Stomach smooth muscle (tissue), 2 donors: Measurements from ENCODE around the gene C10orf95.

ENCODE experiments used
- H3K27ac ChIP-seq: one replicate; pipeline ENCODE4 v1.7.0; 2013; ENCODE audit warnings: mild to moderate bottlenecking, low read length, inconsistent platforms
- H3K27me3 ChIP-seq, 2 donors: one replicate each; pipeline ENCODE4 v1.7.0; 2013; ENCODE audit warnings: low read length in 2 of 2; ENCODE audit not compliant: insufficient read depth in 2 of 2, control insufficient read depth in 1 of 2
- H3K36me3 ChIP-seq, 2 donors: one replicate each; pipeline ENCODE4 v1.7.0; 2013; ENCODE audit warnings: low read length in 2 of 2; ENCODE audit not compliant: control insufficient read depth in 2 of 2, insufficient read depth in 2 of 2
- H3K4me1 ChIP-seq: one replicate; pipeline ENCODE4 v1.7.0; 2013; ENCODE audit warnings: low read length; ENCODE audit not compliant: control insufficient read depth, insufficient read depth
- H3K4me3 ChIP-seq, 2 donors: one replicate each; pipeline ENCODE4 v1.7.0; 2013; ENCODE audit warnings: low read length in 2 of 2
- H3K9ac ChIP-seq, 2 donors: one replicate each; pipeline ENCODE4 v1.7.0; 2013; ENCODE audit warnings: low read length in 2 of 2, mild to moderate bottlenecking in 1 of 2
- H3K9me3 ChIP-seq, 2 donors: one replicate each; pipeline ENCODE4 v1.7.0; 2013; ENCODE audit warnings: low read length in 2 of 2; ENCODE audit not compliant: control insufficient read depth in 2 of 2
- donor health status: healthy.
- donor health status: Pancreatic carcinoma.

Gene C10orf95

DNA sequence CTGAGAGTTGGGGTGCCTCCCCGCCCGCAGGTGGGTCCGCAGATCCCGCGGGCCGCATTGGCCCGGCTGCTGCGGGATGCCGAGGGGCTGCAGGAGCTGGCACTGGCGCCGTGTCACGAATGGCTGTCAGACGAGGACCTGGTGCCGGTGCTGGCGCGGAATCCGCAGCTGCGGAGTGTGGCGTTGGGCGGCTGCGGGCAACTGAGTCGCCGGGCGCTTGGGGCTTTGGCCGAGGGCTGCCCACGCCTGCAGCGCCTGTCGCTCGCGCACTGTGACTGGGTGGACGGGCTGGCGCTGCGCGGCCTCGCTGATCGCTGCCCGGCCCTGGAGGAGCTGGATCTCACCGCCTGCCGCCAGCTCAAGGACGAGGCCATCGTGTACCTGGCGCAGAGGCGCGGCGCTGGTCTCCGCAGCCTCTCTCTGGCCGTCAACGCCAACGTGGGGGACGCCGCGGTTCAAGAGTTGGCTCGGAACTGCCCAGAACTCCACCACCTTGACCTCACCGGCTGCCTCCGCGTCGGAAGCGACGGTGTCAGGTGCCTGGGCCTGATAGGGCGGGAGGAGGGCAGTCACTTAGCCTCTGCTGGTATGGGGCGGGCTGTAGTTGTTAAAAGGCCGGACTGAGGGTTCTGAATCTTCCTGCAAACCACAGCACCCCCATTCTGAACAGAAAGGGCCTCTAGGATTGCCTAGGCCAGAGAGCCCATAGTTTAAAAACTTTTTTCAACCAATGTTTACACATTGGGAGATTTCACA is 29.4 kb downstream of the C10orf95 start:
- H3K27ac ChIP-seq: peak overlapping the region; percentile 95
- no peaks in the 10 kb centered on the region for H3K9me3 ChIP-seq
- H3K27me3 ChIP-seq: peaks cover 8 to 10% of the 10 kb centered on the region in 2 donors
- peak overlapping the region; percentile 77 to 98 for H3K9ac ChIP-seq
- H3K4me1 ChIP-seq: peaks cover 40% of the 10 kb centered on the region
- peak overlapping the region; percentile 90 to 91 for H3K4me3 ChIP-seq
- H3K36me3 ChIP-seq: peaks cover 7 to 12% of the 10 kb centered on the region in 2 donors

DNA sequence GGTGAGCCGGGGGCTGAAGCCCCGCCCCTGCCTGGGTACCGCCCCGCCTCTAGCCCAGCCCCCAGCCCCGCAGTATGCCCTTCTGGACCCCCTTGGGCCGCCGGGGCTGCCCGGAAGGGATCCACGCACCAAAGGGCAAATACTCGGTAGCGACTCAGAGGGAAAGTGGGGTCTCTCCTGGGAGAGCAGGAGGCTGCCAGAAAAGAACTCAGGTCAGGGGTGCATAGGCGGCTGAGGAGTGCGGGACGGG is 29.9 kb downstream of the C10orf95 start:
- H3K9ac ChIP-seq: peak overlapping the region; percentile 77 to 98
- peaks cover 40% of the 10 kb centered on the region for H3K4me1 ChIP-seq
- H3K4me3 ChIP-seq: peak overlapping the region; percentile 90 to 91

DNA sequence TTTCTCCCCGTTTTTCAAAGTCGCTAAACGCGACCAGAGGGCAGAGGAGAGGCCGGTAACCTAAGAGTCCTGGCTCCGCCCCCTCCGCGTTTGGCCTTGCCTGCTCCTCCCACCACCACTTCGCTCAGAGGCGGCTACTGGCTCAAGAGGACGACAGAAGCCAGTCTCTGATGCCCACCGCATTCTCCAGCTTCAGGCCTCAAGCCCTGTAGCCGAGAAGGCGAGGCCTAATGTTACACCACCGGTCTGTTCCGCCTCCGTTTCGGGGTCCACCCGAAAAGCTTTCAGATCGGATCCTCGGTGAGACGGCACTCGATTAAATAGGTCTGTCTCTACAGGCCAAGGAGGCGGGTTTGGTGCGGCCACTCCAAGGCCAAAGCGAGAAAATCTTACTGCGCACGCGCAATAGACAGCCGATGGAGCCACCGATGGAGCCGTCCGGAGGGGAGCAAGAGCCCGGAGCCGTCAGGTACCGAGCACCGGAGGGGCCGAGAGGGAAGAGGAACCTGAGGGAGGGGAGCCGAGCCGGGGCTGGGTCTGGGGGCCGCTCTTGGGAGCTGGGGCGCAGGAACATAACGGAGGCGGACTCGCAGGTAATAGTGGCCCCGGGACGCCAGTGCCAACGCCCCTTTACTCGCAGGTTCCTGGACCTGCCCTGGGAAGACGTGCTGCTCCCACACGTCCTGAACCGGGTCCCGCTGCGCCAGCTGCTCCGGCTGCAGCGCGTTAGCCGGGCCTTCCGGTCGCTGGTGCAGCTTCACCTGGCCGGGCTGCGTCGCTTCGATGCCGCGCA is 30.4 kb downstream of the C10orf95 start, which contains the start of gene FBXL15:
Gene FBXL15 (plus strand): TSS at position 123 of the 793 bp plus-strand sequence. CDS start 294 bp downstream, at position 417.
- peak within 1 kb of the TSS; percentile 95 for H3K27ac ChIP-seq
- peak within 1 kb of the TSS; percentile 90 to 91 for H3K4me3 ChIP-seq
- H3K9ac ChIP-seq: peak within 1 kb of the TSS; percentile 77 to 98
- H3K4me1 ChIP-seq: peaks cover 40% of the 10 kb centered on the region
- peaks cover 7 to 12% of the 10 kb centered on the region in 2 donors for H3K36me3 ChIP-seq
- no peaks in the 10 kb centered on the region for H3K9me3 ChIP-seq
- peaks cover 15 to 18% of the 10 kb centered on the region in 2 donors for H3K27me3 ChIP-seq

More for the DNA sequence above, 29.9 kb downstream of the C10orf95 start:
- Histone ChIP-seq H3K27ac (peak overlapping the region; percentile 95), H3K9me3 (no peaks in the 10 kb centered on the region), H3K36me3 (peaks cover 7 to 12% of the 10 kb centered on the region in 2 donors), H3K27me3 (peaks cover 10 to 13% of the 10 kb centered on the region in 2 donors)

DNA sequence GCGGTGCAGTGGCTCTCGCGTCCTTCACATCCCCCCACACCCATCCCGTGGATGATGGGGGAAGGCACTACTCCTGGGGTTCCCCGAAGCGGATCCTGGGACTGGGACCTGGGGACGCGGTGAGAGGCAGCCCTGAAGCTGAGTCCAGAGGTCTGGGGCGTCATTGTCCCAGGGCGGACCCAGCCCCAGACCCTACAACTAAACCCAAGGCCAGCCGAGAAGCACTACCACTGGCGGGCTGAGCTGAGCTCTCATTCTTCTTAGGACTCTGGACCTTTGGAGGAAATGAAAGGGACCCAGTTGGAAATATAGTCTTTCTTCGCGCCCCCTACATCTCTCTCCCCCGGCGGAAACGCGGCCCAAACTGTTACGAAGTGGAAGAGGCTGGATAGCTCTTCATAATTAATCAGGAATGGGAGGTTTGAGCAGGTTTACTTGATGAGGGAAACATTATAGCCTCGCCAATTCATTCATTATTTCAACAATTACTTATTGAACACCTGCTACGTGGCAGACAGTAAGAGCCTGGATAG is 31.1 kb downstream of the C10orf95 start:
- Histone ChIP-seq H3K9ac (peak overlapping the region; percentile 77 to 98), H3K4me3 (peak overlapping the region; percentile 90 to 91), H3K9me3 (no peaks in the 10 kb centered on the region), H3K27ac (peak overlapping the region; percentile 95), H3K4me1 (peaks cover 40% of the 10 kb centered on the region), H3K27me3 (peaks cover 18 to 20% of the 10 kb centered on the region in 2 donors), H3K36me3 (peaks cover 7 to 12% of the 10 kb centered on the region in 2 donors)

DNA sequence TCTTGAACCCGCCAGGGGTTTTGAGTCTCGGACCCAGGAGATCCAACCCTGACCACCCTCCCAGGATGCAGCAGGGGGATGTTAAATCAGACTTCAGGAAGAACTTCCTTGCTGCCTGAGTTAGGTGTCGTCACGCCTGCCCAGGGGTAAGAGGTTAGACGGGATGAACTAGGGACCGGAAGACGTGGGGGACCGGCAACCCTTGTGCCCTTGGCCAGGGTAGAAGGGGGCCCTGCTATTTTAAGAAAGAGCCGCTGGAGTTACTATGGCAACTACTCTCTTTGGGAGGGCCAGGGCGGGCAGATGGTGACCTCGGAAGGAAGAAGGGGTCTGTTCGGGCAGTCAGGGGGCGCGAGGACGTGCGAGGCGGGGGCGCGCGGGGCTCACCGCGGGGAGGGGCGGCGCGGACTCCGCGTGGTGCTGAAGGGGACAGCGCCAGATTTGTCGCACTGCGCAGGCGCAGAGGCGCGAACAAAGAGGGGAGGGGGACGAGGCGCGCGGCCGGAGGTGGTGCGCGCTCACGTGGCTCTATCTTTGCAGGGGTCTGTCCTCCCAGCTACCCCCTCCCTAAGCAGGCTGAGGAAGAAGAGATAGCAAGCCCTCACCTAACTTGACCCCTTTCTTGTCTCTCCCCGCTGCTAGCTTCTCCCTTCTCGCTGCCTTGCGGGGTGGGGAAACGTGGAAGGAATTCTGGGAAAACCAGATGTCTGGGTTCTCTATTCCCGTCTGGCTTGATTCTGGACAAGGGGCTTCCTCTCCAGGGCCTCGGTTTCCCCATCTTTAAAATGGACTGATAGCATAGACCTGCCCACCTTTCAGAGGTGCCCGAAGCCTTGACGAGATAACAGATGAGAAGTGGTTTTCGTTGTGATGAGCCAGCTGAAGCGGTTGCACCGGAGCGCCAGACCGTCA is 31.8 kb downstream of the C10orf95 start:
- Histone ChIP-seq H3K4me3 (peak overlapping the region; percentile 90 to 91), H3K9ac (peak overlapping the region; percentile 77 to 98), H3K27me3 (peaks cover 21 to 27% of the 10 kb centered on the region in 2 donors), H3K9me3 (no peaks in the 10 kb centered on the region), H3K36me3 (peaks cover 7 to 12% of the 10 kb centered on the region in 2 donors), H3K27ac (peak overlapping the region; percentile 95), H3K4me1 (peaks cover 40% of the 10 kb centered on the region)

DNA sequence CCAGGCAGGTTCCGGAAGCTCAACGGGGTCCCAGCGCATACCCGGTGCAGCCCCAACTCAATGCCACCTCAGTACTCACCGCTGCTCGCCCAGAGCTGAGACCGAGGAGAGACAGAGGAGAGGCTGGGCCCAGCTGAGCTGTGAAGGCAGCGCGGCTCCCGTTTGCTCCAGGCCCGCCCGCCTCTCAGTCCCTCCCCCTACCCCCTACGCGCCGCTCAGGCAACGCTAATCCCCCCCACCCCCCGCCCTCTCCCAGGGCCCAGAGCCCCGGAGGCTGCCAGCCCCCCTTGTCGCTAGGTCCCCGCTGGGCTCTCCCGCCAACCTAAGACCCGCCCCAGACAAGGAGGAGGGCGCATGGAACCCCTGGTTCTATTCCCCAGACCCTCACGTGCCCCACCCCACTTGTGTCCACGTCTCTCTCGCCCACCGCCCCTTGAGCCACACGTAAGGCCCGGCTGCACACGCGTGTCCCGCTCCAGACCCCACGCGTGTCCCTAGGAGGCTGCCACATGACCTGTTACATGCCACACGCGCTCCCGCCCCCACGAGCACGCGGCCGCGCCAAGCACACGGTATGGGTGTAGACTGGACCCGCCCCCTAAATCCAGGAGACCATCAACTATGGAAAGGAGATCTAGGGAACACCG is 32.6 kb downstream of the C10orf95 start, which contains the start of gene PSD:
Gene PSD (minus strand): TSS at position 164 of the 647 bp plus-strand sequence. CDS start 1,747 bp downstream, outside the sequence.
- Histone ChIP-seq H3K4me1 (peaks cover 40% of the 10 kb centered on the region), H3K9me3 (no peaks in the 10 kb centered on the region), H3K9ac (no peak within 1 kb of the TSS), H3K4me3 (peak within 1 kb of the TSS; percentile 90 to 91), H3K36me3 (peaks cover 5 to 7% of the 10 kb centered on the region in 2 donors), H3K27me3 (peaks cover 21 to 32% of the 10 kb centered on the region in 2 donors), H3K27ac (peak within 1 kb of the TSS; percentile 95)

DNA sequence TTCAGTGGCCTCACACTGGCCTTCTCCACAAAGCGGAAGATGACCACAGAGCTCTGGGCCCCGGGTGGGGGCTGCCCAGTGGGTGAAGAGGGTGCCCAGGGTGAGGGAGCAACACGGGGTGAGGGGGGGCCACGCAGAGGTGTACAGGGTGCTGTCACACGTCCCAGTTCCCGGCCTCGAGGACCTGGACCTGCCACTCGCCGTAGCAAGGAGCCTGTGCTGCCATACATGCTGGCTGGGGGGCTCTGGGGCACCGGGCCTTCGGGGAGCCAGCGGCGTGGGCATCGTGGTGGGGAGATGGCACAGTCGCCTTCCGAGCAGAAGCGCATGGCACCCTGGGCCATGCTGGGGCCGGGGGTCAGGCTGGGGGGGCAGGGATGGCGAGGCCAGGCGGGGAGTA is 34.6 kb downstream of the C10orf95 start:
- Histone ChIP-seq H3K4me3 (no peak overlapping the region), H3K27ac (no peak overlapping the region)

DNA sequence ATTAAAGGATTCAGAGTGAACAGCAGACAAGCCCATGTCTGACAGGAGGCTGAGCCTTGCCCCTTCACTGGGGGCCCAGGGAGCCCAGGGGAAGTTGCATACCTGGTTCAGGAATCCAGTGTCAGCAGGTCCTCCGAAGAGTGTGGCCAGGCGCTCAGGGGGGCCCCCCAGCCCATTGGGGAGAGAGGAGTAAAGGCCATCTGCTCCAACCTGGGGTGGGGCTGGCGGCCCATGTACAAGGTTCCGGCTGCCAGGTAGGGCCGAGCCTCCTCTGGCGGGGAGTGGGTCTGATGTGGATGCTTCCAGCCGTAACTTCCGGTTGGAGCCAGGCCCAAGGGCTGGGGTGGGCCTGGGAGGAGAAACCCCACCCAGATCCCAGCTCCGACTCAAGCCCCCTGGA is 35.1 kb downstream of the C10orf95 start:
- H3K27me3 ChIP-seq: peaks cover 31 to 42% of the 10 kb centered on the region in 2 donors
- peaks cover 21% of the 10 kb centered on the region for H3K4me1 ChIP-seq
- no peak overlapping the region for H3K4me3 ChIP-seq
- H3K36me3 ChIP-seq: no peaks in the 10 kb centered on the region
- H3K9me3 ChIP-seq: no peaks in the 10 kb centered on the region
- H3K9ac ChIP-seq: no peak overlapping the region
- H3K27ac ChIP-seq: no peak overlapping the region

More for the DNA sequence above, 34.6 kb downstream of the C10orf95 start:
- Histone ChIP-seq H3K27me3 (peaks cover 31 to 38% of the 10 kb centered on the region in 2 donors), H3K36me3 (no peaks in the 10 kb centered on the region), H3K9me3 (no peaks in the 10 kb centered on the region), H3K4me1 (peaks cover 22% of the 10 kb centered on the region), H3K9ac (no peak overlapping the region)

DNA sequence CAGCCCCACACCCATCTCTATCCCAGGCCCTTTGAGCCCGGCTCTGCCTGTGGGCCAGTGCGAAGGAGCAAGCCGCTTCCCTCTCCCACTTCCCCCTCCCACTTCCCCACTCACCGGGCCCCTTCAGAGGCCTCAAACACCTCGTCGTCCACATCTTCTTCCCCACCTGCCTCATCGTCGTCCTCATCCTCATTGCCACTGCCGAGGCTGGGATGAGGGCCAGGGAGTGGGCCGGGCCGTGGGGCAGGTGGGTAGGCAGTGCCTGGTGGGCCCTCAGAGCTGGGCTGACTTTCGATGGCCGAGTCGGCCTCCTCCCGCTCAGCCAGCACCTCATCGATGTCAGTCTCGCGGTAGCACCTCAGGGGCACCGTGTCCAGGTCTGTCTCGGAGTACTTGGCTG is 36.6 kb downstream of the C10orf95 start:
- H3K4me1 ChIP-seq: peaks cover 25% of the 10 kb centered on the region
- no peaks in the 10 kb centered on the region for H3K36me3 ChIP-seq
- H3K9ac ChIP-seq: no peak overlapping the region
- H3K9me3 ChIP-seq: no peaks in the 10 kb centered on the region
- H3K27me3 ChIP-seq: peaks cover 31 to 49% of the 10 kb centered on the region in 2 donors
- H3K27ac ChIP-seq: no peak overlapping the region
- H3K4me3 ChIP-seq: no peak overlapping the region
